Activated CD4-positive, alpha-beta T cell treated with anti-CD3 and anti-CD28 coated beads for 24 hours (primary cell): ENCODE measurements around the gene PTPN5.
"Not testable (repeated sequence)": the region's sequence is repeated elsewhere in the genome, so short reads cannot be mapped to it uniquely, and the experiment has no call there.

Experiments
- DNase-seq, 2 donors: peaks; one replicate each; pipeline ENCODE4 v3.0.0-alpha.2; 2020; ENCODE audit warnings: low read depth in 2 of 2

PTPN5 gene

GRCh38 chr11:18682466-18682865 is 109.1 kb downstream of the PTPN5 start:
- no peak for DNase-seq

DNA sequence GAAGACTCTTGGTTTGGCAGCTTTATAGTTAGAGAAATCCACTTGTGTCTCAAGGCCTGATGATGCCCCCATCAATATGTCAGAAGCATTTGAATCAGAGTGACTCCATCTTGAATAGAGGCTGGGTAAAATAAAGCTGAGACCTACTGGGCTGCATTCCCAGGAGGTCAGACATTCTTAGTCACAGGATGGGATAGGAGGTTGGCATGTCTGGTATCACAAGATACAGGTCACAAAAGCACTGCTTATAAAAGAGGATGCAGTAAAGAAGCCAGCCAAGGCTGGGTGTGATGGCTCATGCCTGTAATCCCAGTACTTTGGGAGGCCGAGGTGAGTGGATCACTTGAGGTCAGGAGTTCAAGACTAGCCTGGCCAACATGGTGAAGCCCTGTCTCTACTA is 109.6 kb downstream of the PTPN5 start:
- not testable (repeated sequence) for DNase-seq
